ENCODE data around the gene PDILT.

- TF ChIP-seq CTCF (IDR thresholded peaks at IDR 0.05) (no peak), POLR2A (IDR thresholded peaks at IDR 0.05) (no peak)
Observed at GRCh38 chr16:20314575-20314974, 90.0 kb downstream of the PDILT start.

Measured in uterus (tissue), 2 donors.